ENCODE results near the gene SLC26A5.

SLC26A5 gene

GRCh38 chr7:103398483-103399127 lies 47.4 kb downstream of the SLC26A5 start:
- TF ChIP-seq, protein P1, sequence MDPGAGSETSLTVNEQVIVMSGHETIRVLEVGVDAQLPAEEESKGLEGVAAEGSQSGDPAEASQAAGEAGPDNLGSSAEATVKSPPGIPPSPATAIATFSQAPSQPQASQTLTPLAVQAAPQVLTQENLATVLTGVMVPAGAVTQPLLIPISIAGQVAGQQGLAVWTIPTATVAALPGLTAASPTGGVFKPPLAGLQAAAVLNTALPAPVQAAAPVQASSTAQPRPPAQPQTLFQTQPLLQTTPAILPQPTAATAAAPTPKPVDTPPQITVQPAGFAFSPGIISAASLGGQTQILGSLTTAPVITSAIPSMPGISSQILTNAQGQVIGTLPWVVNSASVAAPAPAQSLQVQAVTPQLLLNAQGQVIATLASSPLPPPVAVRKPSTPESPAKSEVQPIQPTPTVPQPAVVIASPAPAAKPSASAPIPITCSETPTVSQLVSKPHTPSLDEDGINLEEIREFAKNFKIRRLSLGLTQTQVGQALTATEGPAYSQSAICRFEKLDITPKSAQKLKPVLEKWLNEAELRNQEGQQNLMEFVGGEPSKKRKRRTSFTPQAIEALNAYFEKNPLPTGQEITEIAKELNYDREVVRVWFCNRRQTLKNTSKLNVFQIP (CRISPR knock-in tag; IDR thresholded peaks at IDR 0.05; ENCODE audit: borderline replicate concordance, low read depth): no peak
- TF ChIP-seq ARNTL (CRISPR knock-in tag; IDR thresholded peaks at IDR 0.05; ENCODE audit: borderline replicate concordance, low read depth) (no peak), ZC3H10 (CRISPR knock-in tag; IDR thresholded peaks at IDR 0.05) (no peak), ZNF8 (CRISPR knock-in tag; IDR thresholded peaks at IDR 0.05) (no peak), RARB (CRISPR knock-in tag; IDR thresholded peaks at IDR 0.05) (no peak), ESRRG (CRISPR knock-in tag; IDR thresholded peaks at IDR 0.05) (no peak), ZNF70 (CRISPR knock-in tag; IDR thresholded peaks at IDR 0.05) (no peak)
- TF ChIP-seq, protein P2, sequence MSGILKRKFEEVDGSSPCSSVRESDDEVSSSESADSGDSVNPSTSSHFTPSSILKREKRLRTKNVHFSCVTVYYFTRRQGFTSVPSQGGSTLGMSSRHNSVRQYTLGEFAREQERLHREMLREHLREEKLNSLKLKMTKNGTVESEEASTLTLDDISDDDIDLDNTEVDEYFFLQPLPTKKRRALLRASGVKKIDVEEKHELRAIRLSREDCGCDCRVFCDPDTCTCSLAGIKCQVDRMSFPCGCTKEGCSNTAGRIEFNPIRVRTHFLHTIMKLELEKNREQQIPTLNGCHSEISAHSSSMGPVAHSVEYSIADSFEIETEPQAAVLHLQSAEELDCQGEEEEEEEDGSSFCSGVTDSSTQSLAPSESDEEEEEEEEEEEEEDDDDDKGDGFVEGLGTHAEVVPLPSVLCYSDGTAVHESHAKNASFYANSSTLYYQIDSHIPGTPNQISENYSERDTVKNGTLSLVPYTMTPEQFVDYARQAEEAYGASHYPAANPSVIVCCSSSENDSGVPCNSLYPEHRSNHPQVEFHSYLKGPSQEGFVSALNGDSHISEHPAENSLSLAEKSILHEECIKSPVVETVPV (CRISPR knock-in tag; IDR thresholded peaks at IDR 0.05): no peak
- TF ChIP-seq, protein P3, sequence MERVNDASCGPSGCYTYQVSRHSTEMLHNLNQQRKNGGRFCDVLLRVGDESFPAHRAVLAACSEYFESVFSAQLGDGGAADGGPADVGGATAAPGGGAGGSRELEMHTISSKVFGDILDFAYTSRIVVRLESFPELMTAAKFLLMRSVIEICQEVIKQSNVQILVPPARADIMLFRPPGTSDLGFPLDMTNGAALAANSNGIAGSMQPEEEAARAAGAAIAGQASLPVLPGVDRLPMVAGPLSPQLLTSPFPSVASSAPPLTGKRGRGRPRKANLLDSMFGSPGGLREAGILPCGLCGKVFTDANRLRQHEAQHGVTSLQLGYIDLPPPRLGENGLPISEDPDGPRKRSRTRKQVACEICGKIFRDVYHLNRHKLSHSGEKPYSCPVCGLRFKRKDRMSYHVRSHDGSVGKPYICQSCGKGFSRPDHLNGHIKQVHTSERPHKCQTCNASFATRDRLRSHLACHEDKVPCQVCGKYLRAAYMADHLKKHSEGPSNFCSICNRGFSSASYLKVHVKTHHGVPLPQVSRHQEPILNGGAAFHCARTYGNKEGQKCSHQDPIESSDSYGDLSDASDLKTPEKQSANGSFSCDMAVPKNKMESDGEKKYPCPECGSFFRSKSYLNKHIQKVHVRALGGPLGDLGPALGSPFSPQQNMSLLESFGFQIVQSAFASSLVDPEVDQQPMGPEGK (CRISPR knock-in tag; IDR thresholded peaks at IDR 0.05; ENCODE audit: borderline replicate concordance): no peak
- TF ChIP-seq, protein P4, sequence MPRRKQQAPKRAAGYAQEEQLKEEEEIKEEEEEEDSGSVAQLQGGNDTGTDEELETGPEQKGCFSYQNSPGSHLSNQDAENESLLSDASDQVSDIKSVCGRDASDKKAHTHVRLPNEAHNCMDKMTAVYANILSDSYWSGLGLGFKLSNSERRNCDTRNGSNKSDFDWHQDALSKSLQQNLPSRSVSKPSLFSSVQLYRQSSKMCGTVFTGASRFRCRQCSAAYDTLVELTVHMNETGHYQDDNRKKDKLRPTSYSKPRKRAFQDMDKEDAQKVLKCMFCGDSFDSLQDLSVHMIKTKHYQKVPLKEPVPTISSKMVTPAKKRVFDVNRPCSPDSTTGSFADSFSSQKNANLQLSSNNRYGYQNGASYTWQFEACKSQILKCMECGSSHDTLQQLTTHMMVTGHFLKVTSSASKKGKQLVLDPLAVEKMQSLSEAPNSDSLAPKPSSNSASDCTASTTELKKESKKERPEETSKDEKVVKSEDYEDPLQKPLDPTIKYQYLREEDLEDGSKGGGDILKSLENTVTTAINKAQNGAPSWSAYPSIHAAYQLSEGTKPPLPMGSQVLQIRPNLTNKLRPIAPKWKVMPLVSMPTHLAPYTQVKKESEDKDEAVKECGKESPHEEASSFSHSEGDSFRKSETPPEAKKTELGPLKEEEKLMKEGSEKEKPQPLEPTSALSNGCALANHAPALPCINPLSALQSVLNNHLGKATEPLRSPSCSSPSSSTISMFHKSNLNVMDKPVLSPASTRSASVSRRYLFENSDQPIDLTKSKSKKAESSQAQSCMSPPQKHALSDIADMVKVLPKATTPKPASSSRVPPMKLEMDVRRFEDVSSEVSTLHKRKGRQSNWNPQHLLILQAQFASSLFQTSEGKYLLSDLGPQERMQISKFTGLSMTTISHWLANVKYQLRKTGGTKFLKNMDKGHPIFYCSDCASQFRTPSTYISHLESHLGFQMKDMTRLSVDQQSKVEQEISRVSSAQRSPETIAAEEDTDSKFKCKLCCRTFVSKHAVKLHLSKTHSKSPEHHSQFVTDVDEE (CRISPR knock-in tag; IDR thresholded peaks at IDR 0.05): no peak
- no peak for ATAC-seq

DNA sequence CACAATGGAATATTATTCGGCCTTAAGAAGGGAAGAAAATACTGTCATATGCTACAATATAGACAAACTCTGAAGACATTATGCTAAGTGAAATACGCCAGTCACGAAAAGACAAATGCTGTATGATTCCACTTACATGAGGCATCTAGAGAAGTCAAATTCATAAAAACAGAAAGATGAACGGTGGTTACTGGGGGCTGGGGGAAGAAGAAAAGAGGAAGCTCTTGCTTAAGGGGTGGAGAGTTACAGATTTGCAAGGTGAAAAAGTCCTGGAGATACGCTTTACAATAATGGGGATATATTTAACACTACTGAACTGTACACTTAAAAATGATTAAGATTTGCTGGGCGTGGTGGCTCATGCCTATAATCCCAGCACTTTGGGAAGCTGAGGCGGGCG lies 49.5 kb downstream of the SLC26A5 start:
- ATAC-seq: no peak

GRCh38 chr7:103395071-103395470 lies 50.9 kb downstream of the SLC26A5 start:
- no peak for ATAC-seq
- TF ChIP-seq ISL1 (CRISPR knock-in tag; IDR thresholded peaks at IDR 0.05): no peak
- TF ChIP-seq SNAI2 (CRISPR knock-in tag; IDR thresholded peaks at IDR 0.05): no peak
- TF ChIP-seq, protein P3 (CRISPR knock-in tag; IDR thresholded peaks at IDR 0.05; ENCODE audit: borderline replicate concordance): no peak

More for the DNA sequence above, 49.5 kb downstream of the SLC26A5 start:
- TF ChIP-seq, protein P3 (CRISPR knock-in tag; IDR thresholded peaks at IDR 0.05; ENCODE audit: borderline replicate concordance): no peak
- TF ChIP-seq PPARA (CRISPR knock-in tag; IDR thresholded peaks at IDR 0.05; ENCODE audit: borderline replicate concordance): no peak
- no peak for TF ChIP-seq ZNF565 (CRISPR knock-in tag; conservative IDR thresholded peaks at IDR 0.05; ENCODE audit: low read depth)
- TF ChIP-seq SNAI2 (CRISPR knock-in tag; IDR thresholded peaks at IDR 0.05): no peak
- no peak for TF ChIP-seq ZFP30 (CRISPR knock-in tag; IDR thresholded peaks at IDR 0.05)
- TF ChIP-seq TCF4 (CRISPR knock-in tag; IDR thresholded peaks at IDR 0.05; ENCODE audit: borderline replicate concordance): no peak
- no peak for TF ChIP-seq OSR1 (CRISPR knock-in tag; IDR thresholded peaks at IDR 0.05)
- TF ChIP-seq ZNF70 (CRISPR knock-in tag; IDR thresholded peaks at IDR 0.05): no peak
- no peak for TF ChIP-seq CSDC2 (CRISPR knock-in tag; IDR thresholded peaks at IDR 0.05)
- no peak for TF ChIP-seq TOX (CRISPR knock-in tag; IDR thresholded peaks at IDR 0.05; ENCODE audit: borderline replicate concordance)
- TF ChIP-seq, protein P2 (CRISPR knock-in tag; IDR thresholded peaks at IDR 0.05): no peak
- no peak for TF ChIP-seq ISL1 (CRISPR knock-in tag; IDR thresholded peaks at IDR 0.05)
- no peak for TF ChIP-seq ESRRG (CRISPR knock-in tag; IDR thresholded peaks at IDR 0.05)
- no peak for TF ChIP-seq ZFP3 (CRISPR knock-in tag; IDR thresholded peaks at IDR 0.05)
